ENCODE data around the gene PWWP2B.

GRCh38 chr10:132462463-132463332 lies 65.7 kb downstream of the PWWP2B start:
- TF ChIP-seq CTCF (IDR thresholded peaks at IDR 0.05) (no peak), POLR2A (IDR thresholded peaks at IDR 0.05) (no peak), EP300 (IDR thresholded peaks at IDR 0.05; ENCODE audit: low read depth) (no peak)
